NCI-H2196 treated with DMSO at 0.1 percent for 48 hours (cell line): Measurements from ENCODE around the gene ARHGEF6.

Experiments
- DNase-seq: peaks from one replicate; lab custom pipeline; 2025; ENCODE audit not compliant: unreplicated experiment; lab: John Stamatoyannopoulos, UW

Gene ARHGEF6

GRCh38 chrX:136652822-136653723, 127.7 kb downstream of the ARHGEF6 start:
- DNase-seq: no peak

- no peak for DNase-seq
Measured at GRCh38 chrX:136650811-136651210, 129.9 kb downstream of the ARHGEF6 start.

- DNase-seq: no peak
Measured at GRCh38 chrX:136647677-136648360, 132.9 kb downstream of the ARHGEF6 start, which contains the start of gene CD40LG. CD40LG (plus strand) TSS chrX:136648158; CDS start chrX:136648249, 91 bp downstream.

- no peak for DNase-seq
Measured at GRCh38 chrX:136646602-136647239, 134.0 kb downstream of the ARHGEF6 start.

- no peak for DNase-seq
Measured at GRCh38 chrX:136643243-136643642, 137.5 kb downstream of the ARHGEF6 start.

GRCh38 chrX:136639506-136640176, 141.1 kb downstream of the ARHGEF6 start:
- DNase-seq: no peak

- no peak for DNase-seq
Measured at GRCh38 chrX:136636121-136636520, 144.6 kb downstream of the ARHGEF6 start.

GRCh38 chrX:136635235-136635634, 145.5 kb downstream of the ARHGEF6 start:
- no peak for DNase-seq

GRCh38 chrX:136630881-136631280, 149.9 kb downstream of the ARHGEF6 start:
- no peak for DNase-seq

- no peak for DNase-seq
Measured at GRCh38 chrX:136629084-136629750, 151.5 kb downstream of the ARHGEF6 start.

- DNase-seq: no peak
Measured at GRCh38 chrX:136627409-136627808, 153.3 kb downstream of the ARHGEF6 start.

GRCh38 chrX:136626891-136627290, 153.8 kb downstream of the ARHGEF6 start:
- DNase-seq: no peak

- DNase-seq: no peak
Measured at GRCh38 chrX:136626237-136626636, 154.5 kb downstream of the ARHGEF6 start.

GRCh38 chrX:136625246-136625645, 155.5 kb downstream of the ARHGEF6 start:
- DNase-seq: no peak

GRCh38 chrX:136623396-136623795, 157.3 kb downstream of the ARHGEF6 start:
- DNase-seq: no peak

GRCh38 chrX:136622568-136622967, 158.2 kb downstream of the ARHGEF6 start:
- DNase-seq: no peak

- no peak for DNase-seq
Measured at GRCh38 chrX:136620780-136621179, 160.0 kb downstream of the ARHGEF6 start.

- DNase-seq: no peak
Measured at GRCh38 chrX:136619899-136620505, 160.7 kb downstream of the ARHGEF6 start.

GRCh38 chrX:136616987-136617685, 163.6 kb downstream of the ARHGEF6 start:
- DNase-seq: no peak
